GM12801 (cell line): Measurements from ENCODE around the gene COPG2.

Experiments used
- TF ChIP-seq, protein P1 (sequence below): IDR thresholded peaks from one replicate; pipeline ENCODE4 v1.5.1; 2011; ENCODE audit warnings: control low read depth; ENCODE audit not compliant: insufficient read length; ENCODE audit errors: extremely low read depth

COPG2 gene

GRCh38 chr7:130669085-130669700, 645 bp upstream of the COPG2 start:
- TF ChIP-seq, protein P1, sequence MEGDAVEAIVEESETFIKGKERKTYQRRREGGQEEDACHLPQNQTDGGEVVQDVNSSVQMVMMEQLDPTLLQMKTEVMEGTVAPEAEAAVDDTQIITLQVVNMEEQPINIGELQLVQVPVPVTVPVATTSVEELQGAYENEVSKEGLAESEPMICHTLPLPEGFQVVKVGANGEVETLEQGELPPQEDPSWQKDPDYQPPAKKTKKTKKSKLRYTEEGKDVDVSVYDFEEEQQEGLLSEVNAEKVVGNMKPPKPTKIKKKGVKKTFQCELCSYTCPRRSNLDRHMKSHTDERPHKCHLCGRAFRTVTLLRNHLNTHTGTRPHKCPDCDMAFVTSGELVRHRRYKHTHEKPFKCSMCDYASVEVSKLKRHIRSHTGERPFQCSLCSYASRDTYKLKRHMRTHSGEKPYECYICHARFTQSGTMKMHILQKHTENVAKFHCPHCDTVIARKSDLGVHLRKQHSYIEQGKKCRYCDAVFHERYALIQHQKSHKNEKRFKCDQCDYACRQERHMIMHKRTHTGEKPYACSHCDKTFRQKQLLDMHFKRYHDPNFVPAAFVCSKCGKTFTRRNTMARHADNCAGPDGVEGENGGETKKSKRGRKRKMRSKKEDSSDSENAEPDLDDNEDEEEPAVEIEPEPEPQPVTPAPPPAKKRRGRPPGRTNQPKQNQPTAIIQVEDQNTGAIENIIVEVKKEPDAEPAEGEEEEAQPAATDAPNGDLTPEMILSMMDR: no peak

GRCh38 chr7:130667593-130668257, 823 bp downstream of the COPG2 start:
- TF ChIP-seq, protein P1: no peak

GRCh38 chr7:130662426-130662825, 6.1 kb downstream of the COPG2 start:
- TF ChIP-seq, protein P1: no peak

- TF ChIP-seq, protein P1: no peak
Measured at GRCh38 chr7:130655286-130655685, 13.3 kb downstream of the COPG2 start.

DNA sequence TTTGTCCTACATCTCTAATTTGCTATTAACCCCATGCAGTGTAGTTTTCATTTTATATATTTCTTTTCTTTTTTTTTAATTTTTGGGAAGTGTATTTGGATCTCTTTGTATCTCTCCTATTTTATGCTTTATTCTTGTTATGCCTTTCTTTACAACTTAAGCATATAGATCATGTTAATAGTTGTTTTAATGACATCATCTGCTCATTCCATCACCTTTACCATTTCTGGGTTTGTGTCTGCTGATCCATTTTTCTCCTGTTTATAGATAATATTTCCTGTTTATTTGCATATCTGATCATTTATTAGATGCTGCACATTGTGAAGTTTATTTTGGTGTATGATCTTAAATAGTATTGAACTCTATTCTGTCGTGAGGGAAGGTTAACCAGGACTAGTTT, 13.7 kb downstream of the COPG2 start:
- TF ChIP-seq, protein P1: no peak

GRCh38 chr7:130650611-130651120, 17.9 kb downstream of the COPG2 start:
- TF ChIP-seq, protein P1: no peak

- TF ChIP-seq, protein P1: no peak
Measured at GRCh38 chr7:130649004-130649790, 19.4 kb downstream of the COPG2 start.
